Endothelial cell of umbilical vein (primary cell): Measurements from ENCODE around the gene FURIN. TPM values are rescaled to one million over a fixed set of nuclear protein-coding genes. Genes with fewer than 3 reads are reported as not detected.

Experiments
- BruUV-seq: library from RNA; stranded (reverse); fragments of 400-500 nt; replicated peaks from 2 replicates; lab custom pipeline; 2021; lab: Mats Ljungman, UMichigan
- CTCF ChIA-PET: fragments of 300-600, 350-600 bp; sonication (Branson Sonifier 250); formaldehyde crosslinking; loops from one replicate; lab custom pipeline; 2021; ENCODE audit warnings: antibody characterized with exemption, inconsistent platforms; lab: Charles Lee
- POLR2A ChIA-PET: fragments of 300-600, 350-600 bp; sonication (Branson Sonifier 250); formaldehyde crosslinking; loops from one replicate; lab custom pipeline; 2021; ENCODE audit warnings: antibody characterized with exemption, inconsistent platforms; lab: Charles Lee
- DNase-seq: peaks from one replicate; pipeline ENCODE4 v3.0.0-alpha.2; 2011; ENCODE audit warnings: low read depth, low spot score
- FAIRE-seq: peaks from 2 replicates; lab custom pipeline; 2011; peaks lifted over from hg19 to GRCh38; lab: Jason Lieb, UNC
- H2AFZ ChIP-seq: 2 replicates; pipeline ENCODE4 v1.6.0; 2012; ENCODE audit warnings: low read depth, low read length, control low read depth, inconsistent platforms
- H3K27ac ChIP-seq: 2 replicates; pipeline ENCODE4 v1.5.1; 2011; ENCODE audit warnings: low read depth, mild to moderate bottlenecking, control low read depth, low read length, moderate library complexity; ENCODE audit not compliant: insufficient read depth
- H3K27me3 ChIP-seq, 2 experiments: 2 replicates each; pipeline versions ENCODE4 v1.6.0 to v1.6.1; 2011; ENCODE audit warnings: low read length in 2 of 2, mixed read lengths in 1 of 2; ENCODE audit not compliant: control insufficient read depth in 2 of 2, insufficient read depth in 2 of 2
- H3K36me3 ChIP-seq, 2 experiments: 2 replicates in 1 of 2; 3 replicates in 1 of 2; pipeline ENCODE4 v1.5.1; 2011; ENCODE audit warnings: low read length in 2 of 2, mild to moderate bottlenecking in 1 of 2, moderate library complexity in 1 of 2; ENCODE audit not compliant: control insufficient read depth in 2 of 2, insufficient read depth in 2 of 2; ENCODE audit errors: extremely low read depth in 1 of 2
- H3K4me1 ChIP-seq: 3 replicates; pipeline ENCODE4 v1.5.1; 2011; ENCODE audit warnings: mild to moderate bottlenecking, low read length; ENCODE audit not compliant: control insufficient read depth, insufficient read depth; ENCODE audit errors: extremely low read depth
- H3K4me2 ChIP-seq: 2 replicates; pipeline ENCODE4 v1.6.1; 2011; ENCODE audit warnings: low read length, control low read depth, mixed read lengths; ENCODE audit not compliant: insufficient read depth
- H3K4me3 ChIP-seq, 3 experiments: fragments of 200-600 bp in 1 of 3; sonication (generic), shearing (Covaris generic) in 1 of 3; replicated peaks in 1 of 3; 2 replicates each; pipeline ENCODE4 v1.5.1; 2011 to 2016; ENCODE audit warnings: control low read depth in 3 of 3, low read length in 3 of 3, mild to moderate bottlenecking in 2 of 3, inconsistent platforms in 1 of 3, low read depth in 1 of 3, moderate library complexity in 1 of 3; ENCODE audit not compliant: insufficient read depth in 1 of 3
- H3K79me2 ChIP-seq: 2 replicates; pipeline ENCODE4 v1.6.0; 2012; ENCODE audit warnings: low read length, inconsistent platforms; ENCODE audit not compliant: control insufficient read depth, insufficient read depth
- H3K9ac ChIP-seq: replicated peaks from 2 replicates; pipeline ENCODE3; 2011; ENCODE audit warnings: low read length, control low read depth; ENCODE audit not compliant: insufficient read depth; ENCODE audit errors: extremely low read depth
- H3K9me1 ChIP-seq: replicated peaks from 3 replicates; pipeline ENCODE4 v1.6.0; 2011; ENCODE audit warnings: mild to moderate bottlenecking, low read length; ENCODE audit not compliant: control insufficient read depth, insufficient read depth; ENCODE audit errors: extremely low read depth
- H3K9me3 ChIP-seq: replicated peaks from 2 replicates; pipeline ENCODE4 v1.5.1; 2012; ENCODE audit warnings: low read length, inconsistent platforms; ENCODE audit not compliant: control insufficient read depth, insufficient read depth
- H4K20me1 ChIP-seq: replicated peaks from 2 replicates; pipeline ENCODE3; 2011; ENCODE audit warnings: mild to moderate bottlenecking, low read length; ENCODE audit not compliant: control insufficient read depth, insufficient read depth; ENCODE audit errors: extremely low read depth
- EZH2 ChIP-seq: IDR thresholded peaks from 2 replicates; pipeline ENCODE4 v1.6.1; 2012; ENCODE audit warnings: borderline replicate concordance, low read depth, mild to moderate bottlenecking, moderate library complexity, low read length, inconsistent platforms; ENCODE audit not compliant: severe bottlenecking
- FOS ChIP-seq: IDR thresholded peaks from 2 replicates; pipeline ENCODE4 v1.6.1; 2011; ENCODE audit warnings: mild to moderate bottlenecking, low read length, moderate library complexity, borderline replicate concordance; ENCODE audit not compliant: insufficient read depth
- GATA2 ChIP-seq: IDR thresholded peaks from 2 replicates; pipeline ENCODE4 v1.7.0; 2011; ENCODE audit warnings: low read depth, mild to moderate bottlenecking, moderate library complexity, mixed read lengths, low read length; ENCODE audit not compliant: insufficient read length, insufficient read depth
- JUN ChIP-seq: IDR thresholded peaks from 2 replicates; pipeline ENCODE4 v1.6.1; 2011; ENCODE audit warnings: borderline replicate concordance, low read depth; ENCODE audit not compliant: insufficient read length, insufficient read depth
- MAX ChIP-seq: IDR thresholded peaks from 2 replicates; pipeline ENCODE4 v1.6.1; 2011; ENCODE audit not compliant: insufficient read depth, insufficient read length
- MYC ChIP-seq: IDR thresholded peaks from one replicate; pipeline ENCODE4 v1.6.1; 2011; ENCODE audit warnings: mild to moderate bottlenecking, low read depth, low read length
- POLR2A ChIP-seq: IDR thresholded peaks from 2 replicates; pipeline ENCODE4 v1.6.1; 2012; ENCODE audit warnings: low read depth, mild to moderate bottlenecking, control low read depth, low read length
- POLR2AphosphoS5 ChIP-seq: IDR thresholded peaks from 2 replicates; pipeline ENCODE4 v1.6.1; 2012; ENCODE audit warnings: low read depth, mild to moderate bottlenecking, control low read depth, low read length, moderate library complexity; ENCODE audit not compliant: insufficient read depth
- dilution Hi-C: fragments of 300-500 bp; cut with MboI; formaldehyde crosslinking; loops from one replicate; pipeline ENCODE4 v1.15.0; 2019; ENCODE audit warnings: low sequenced_read_pairs; ENCODE audit not compliant: extremely low pct_ligation_motif_present
- intact Hi-C: fragments of 100-400 bp; cut with micrococcal nuclease; formaldehyde crosslinking; loops from one replicate; pipeline ENCODE4 v1.10.0; 2022
- polyA plus RNA-seq, 4 experiments: library from polyadenylated mRNA; depleted of rRNA in 3 of 4; stranded (reverse) in 3 of 4; unstranded in 1 of 4; fragments of >200 nt; gene quantifications; 2 replicates each; pipeline versions ENCODE4 v1.2.1 to v1.2.3, GENCODE V29; 2011 to 2012; ENCODE audit warnings: missing spikeins in 1 of 4
- total RNA-seq: library from RNA; stranded (reverse); gene quantifications from 2 replicates; pipeline ENCODE4 v1.2.3, GENCODE V29; 2021
- TF ChIP-seq, protein P1 (sequence below), 2 donors: IDR thresholded peaks; 1 replicate in 1 of 2; 2 replicates in 1 of 2; pipeline ENCODE4 v1.5.1; 2011; ENCODE audit warnings: low read length in 2 of 2, mild to moderate bottlenecking in 2 of 2, moderate library complexity in 2 of 2, control low read depth in 1 of 2, inconsistent platforms in 1 of 2, low read depth in 1 of 2; ENCODE audit not compliant: insufficient read depth in 1 of 2; ENCODE audit errors: extremely low read depth in 1 of 2

FURIN gene
- total and polyA plus RNA-seq, 2 donors (not counting 3 experiments of a cell fraction or from before 2014, with no cell fraction given), result 77.4 to 131 TPM

- CTCF ChIA-PET, result no interaction called here
- no peaks in the 10 kb centered on the region for H3K79me2 ChIP-seq
- H3K36me3 ChIP-seq, result no peaks in the 10 kb centered on the region
- H3K4me1 ChIP-seq, result no peaks in the 10 kb centered on the region
- no peaks in the 10 kb centered on the region for H3K9me1 ChIP-seq
- POLR2A ChIA-PET, result no interaction called here
- H2AFZ ChIP-seq, result no peak overlapping the region
- dilution Hi-C loops (no loop called here), intact Hi-C loops (loop anchor here (2.0 kb wide), 1 partner anchor 67 kb away; no protein-coding TSS in a partner anchor)
- no peaks in the 10 kb centered on the region for H4K20me1 ChIP-seq
- TF ChIP-seq POLR2AphosphoS5 (no peak), MYC (no peak), FOS (no peak), JUN (no peak), POLR2A (no peak), MAX (no peak), GATA2 (no peak), EZH2 (no peak)
- TF ChIP-seq, protein P1, sequence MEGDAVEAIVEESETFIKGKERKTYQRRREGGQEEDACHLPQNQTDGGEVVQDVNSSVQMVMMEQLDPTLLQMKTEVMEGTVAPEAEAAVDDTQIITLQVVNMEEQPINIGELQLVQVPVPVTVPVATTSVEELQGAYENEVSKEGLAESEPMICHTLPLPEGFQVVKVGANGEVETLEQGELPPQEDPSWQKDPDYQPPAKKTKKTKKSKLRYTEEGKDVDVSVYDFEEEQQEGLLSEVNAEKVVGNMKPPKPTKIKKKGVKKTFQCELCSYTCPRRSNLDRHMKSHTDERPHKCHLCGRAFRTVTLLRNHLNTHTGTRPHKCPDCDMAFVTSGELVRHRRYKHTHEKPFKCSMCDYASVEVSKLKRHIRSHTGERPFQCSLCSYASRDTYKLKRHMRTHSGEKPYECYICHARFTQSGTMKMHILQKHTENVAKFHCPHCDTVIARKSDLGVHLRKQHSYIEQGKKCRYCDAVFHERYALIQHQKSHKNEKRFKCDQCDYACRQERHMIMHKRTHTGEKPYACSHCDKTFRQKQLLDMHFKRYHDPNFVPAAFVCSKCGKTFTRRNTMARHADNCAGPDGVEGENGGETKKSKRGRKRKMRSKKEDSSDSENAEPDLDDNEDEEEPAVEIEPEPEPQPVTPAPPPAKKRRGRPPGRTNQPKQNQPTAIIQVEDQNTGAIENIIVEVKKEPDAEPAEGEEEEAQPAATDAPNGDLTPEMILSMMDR (IDR thresholded peaks at IDR 0.05; ENCODE audit: extremely low read depth in 1 of 2, insufficient read depth in 1 of 2, low read depth in 1 of 2, low read length in 2 of 2), result no peak
- BruUV-seq, result no TSS peak
- no peak overlapping the region for H3K27ac ChIP-seq
- H3K4me2 ChIP-seq, result no peak overlapping the region
- FAIRE-seq, result no peak
- H3K4me3 ChIP-seq, result no peak overlapping the region
- H3K9ac ChIP-seq, result no peak overlapping the region
- H3K27me3 ChIP-seq, result no peaks in the 10 kb centered on the region
- H3K9me3 ChIP-seq, result no peaks in the 10 kb centered on the region
- no peak for DNase-seq
Measured at GRCh38 chr15:90819390-90819789, 49.0 kb upstream of the FURIN start.
